Cardiac fibroblast (primary cell): ENCODE data around the gene KIF19.

Experiments used
- DNase-seq, 2 donors: peaks; one replicate each; pipeline versions ENCODE4 v3.0.0 to v3.0.0-alpha.2; 2010; ENCODE audit warnings: low read depth in 2 of 2
- H3K4me3 ChIP-seq, 2 donors: replicated peaks in 1 of 2; 1 replicate in 1 of 2; 2 replicates in 1 of 2; pipeline ENCODE4 v1.5.1; 2011; ENCODE audit warnings: low read depth in 2 of 2, low read length in 2 of 2, mild to moderate bottlenecking in 2 of 2, moderate library complexity in 1 of 2
- CTCF ChIP-seq: IDR thresholded peaks from one replicate; pipeline ENCODE4 v1.5.1; 2011; ENCODE audit warnings: low read depth, mild to moderate bottlenecking, low read length, inconsistent platforms

The KIF19 gene

GRCh38 chr17:74329378-74329777, 3.4 kb downstream of the KIF19 start:
- TF ChIP-seq CTCF: no peak
- DNase-seq: no peak
- H3K4me3 ChIP-seq: no peak overlapping the region

GRCh38 chr17:74330446-74330845, 4.4 kb downstream of the KIF19 start:
- TF ChIP-seq CTCF: no peak
- no peak for DNase-seq
- no peak overlapping the region for H3K4me3 ChIP-seq

- no peak overlapping the region for H3K4me3 ChIP-seq
- TF ChIP-seq CTCF: no peak
- DNase-seq: no peak
These were observed 6.1 kb downstream of the KIF19 start for GRCh38 chr17:74332017-74332650.

GRCh38 chr17:74332763-74333283, 6.8 kb downstream of the KIF19 start:
- TF ChIP-seq CTCF: no peak
- no peak overlapping the region for H3K4me3 ChIP-seq
- DNase-seq: no peak

GRCh38 chr17:74334393-74335039, 8.5 kb downstream of the KIF19 start:
- DNase-seq: peak in 1 of 2 donors; percentile 9
- H3K4me3 ChIP-seq: no peak overlapping the region
- no peak for TF ChIP-seq CTCF

GRCh38 chr17:74335529-74336062, 9.6 kb downstream of the KIF19 start:
- no peak overlapping the region for H3K4me3 ChIP-seq
- no peak for TF ChIP-seq CTCF
- DNase-seq: no peak
